ENCODE results near the gene F11R. TPM values are rescaled to one million over a fixed set of nuclear protein-coding genes. Genes with fewer than 3 reads are reported as not detected.

Gene F11R
- total and polyA plus RNA-seq, 2 donors (not counting 1 experiment from before 2014, with no cell fraction given) = 0.50 to 0.66 TPM

- no peak for DNase-seq (ENCODE audit: low read depth in 2 of 2)
- H2AFZ ChIP-seq (ENCODE audit: low read length) = no peak overlapping the region
- H3K27me3 ChIP-seq (ENCODE audit: control insufficient read depth, insufficient read depth, low read length) = no peaks in the 10 kb centered on the region
- no peak overlapping the region for H3K9ac ChIP-seq (ENCODE audit: insufficient read depth, low read length)
- no peak for TF ChIP-seq EZH2 (IDR thresholded peaks at IDR 0.05; ENCODE audit: low read length, missing control alignments)
- TF ChIP-seq CTCF (conservative IDR thresholded peaks at IDR 0.05 in 1 of 2, IDR thresholded peaks at IDR 0.05 in 1 of 2; ENCODE audit: low read depth in 1 of 2, low read length in 2 of 2) = no peak
- H4K20me1 ChIP-seq (ENCODE audit: control insufficient read depth, extremely low read depth, insufficient read depth, low read length) = no peaks in the 10 kb centered on the region
- H3K9me3 ChIP-seq (ENCODE audit: control insufficient read depth, insufficient read depth, low read depth, low read length) = no peaks in the 10 kb centered on the region
- peaks cover 1% of the 10 kb centered on the region for H3K79me2 ChIP-seq (ENCODE audit: control insufficient read depth, insufficient read depth, low read length)
- no peak overlapping the region for H3K4me2 ChIP-seq (ENCODE audit: extremely low read depth, insufficient read depth, low read length)
- no peak overlapping the region for H3K4me3 ChIP-seq (replicated peaks in 1 of 4; ENCODE audit: control extremely low read depth in 1 of 4, insufficient read depth in 1 of 4, low read depth in 3 of 4, low read length in 4 of 4)
- peaks cover 25% of the 10 kb centered on the region for H3K36me3 ChIP-seq (ENCODE audit: control insufficient read depth, insufficient read depth, low read length)
- H3K27ac ChIP-seq (ENCODE audit: insufficient read depth, low read length) = no peak overlapping the region
- no peaks in the 10 kb centered on the region for H3K4me1 ChIP-seq (ENCODE audit: control insufficient read depth, extremely low read depth, insufficient read depth, low read length)
Observed at GRCh38 chr1:161037661-161038522, 16.9 kb upstream of the F11R start.

GRCh38 chr1:161033751-161034150, 12.8 kb upstream of the F11R start:
- Histone ChIP-seq H4K20me1 (ENCODE audit: control insufficient read depth, extremely low read depth, insufficient read depth, low read length) (no peaks in the 10 kb centered on the region), H3K4me2 (ENCODE audit: extremely low read depth, insufficient read depth, low read length) (no peak overlapping the region), H3K9ac (ENCODE audit: insufficient read depth, low read length) (no peak overlapping the region), H3K27me3 (ENCODE audit: control insufficient read depth, insufficient read depth, low read length) (no peaks in the 10 kb centered on the region), H3K36me3 (ENCODE audit: control insufficient read depth, insufficient read depth, low read length) (peaks cover 4% of the 10 kb centered on the region), H3K4me3 (replicated peaks in 1 of 4; ENCODE audit: control extremely low read depth in 1 of 4, insufficient read depth in 1 of 4, low read depth in 3 of 4, low read length in 4 of 4) (no peak overlapping the region), H2AFZ (ENCODE audit: low read length) (no peak overlapping the region), H3K9me3 (ENCODE audit: control insufficient read depth, insufficient read depth, low read depth, low read length) (no peaks in the 10 kb centered on the region), H3K79me2 (ENCODE audit: control insufficient read depth, insufficient read depth, low read length) (no peaks in the 10 kb centered on the region), H3K4me1 (ENCODE audit: control insufficient read depth, extremely low read depth, insufficient read depth, low read length) (no peaks in the 10 kb centered on the region), H3K27ac (ENCODE audit: insufficient read depth, low read length) (no peak overlapping the region)
- TF ChIP-seq EZH2 (IDR thresholded peaks at IDR 0.05; ENCODE audit: low read length, missing control alignments) (no peak), CTCF (conservative IDR thresholded peaks at IDR 0.05 in 1 of 2, IDR thresholded peaks at IDR 0.05 in 1 of 2; ENCODE audit: low read depth in 1 of 2, low read length in 2 of 2) (no peak)
- no peak for DNase-seq (ENCODE audit: low read depth in 2 of 2)

GRCh38 chr1:161032409-161032808, 11.5 kb upstream of the F11R start:
- Histone ChIP-seq H3K27me3 (ENCODE audit: control insufficient read depth, insufficient read depth, low read length) (no peaks in the 10 kb centered on the region), H3K27ac (ENCODE audit: insufficient read depth, low read length) (no peak overlapping the region), H4K20me1 (ENCODE audit: control insufficient read depth, extremely low read depth, insufficient read depth, low read length) (no peaks in the 10 kb centered on the region), H3K9ac (ENCODE audit: insufficient read depth, low read length) (no peak overlapping the region), H2AFZ (ENCODE audit: low read length) (no peak overlapping the region), H3K4me1 (ENCODE audit: control insufficient read depth, extremely low read depth, insufficient read depth, low read length) (no peaks in the 10 kb centered on the region), H3K36me3 (ENCODE audit: control insufficient read depth, insufficient read depth, low read length) (no peaks in the 10 kb centered on the region), H3K9me3 (ENCODE audit: control insufficient read depth, insufficient read depth, low read depth, low read length) (no peaks in the 10 kb centered on the region), H3K4me2 (ENCODE audit: extremely low read depth, insufficient read depth, low read length) (no peak overlapping the region), H3K4me3 (replicated peaks in 1 of 4; ENCODE audit: control extremely low read depth in 1 of 4, insufficient read depth in 1 of 4, low read depth in 3 of 4, low read length in 4 of 4) (no peak overlapping the region), H3K79me2 (ENCODE audit: control insufficient read depth, insufficient read depth, low read length) (no peaks in the 10 kb centered on the region)
- no peak for TF ChIP-seq EZH2 (IDR thresholded peaks at IDR 0.05; ENCODE audit: low read length, missing control alignments)
- TF ChIP-seq CTCF (conservative IDR thresholded peaks at IDR 0.05 in 1 of 2, IDR thresholded peaks at IDR 0.05 in 1 of 2; ENCODE audit: low read depth in 1 of 2, low read length in 2 of 2) = no peak
- peak in 1 of 2 donors; percentile 14 for DNase-seq (ENCODE audit: low read depth in 2 of 2)

All from fibroblast of lung (primary cell).